IPS-20b (cell line): ENCODE data around the gene ATXN1.

Experiments used
- H3K27ac ChIP-seq: one replicate; pipeline ENCODE4 v1.5.1; 2013; ENCODE audit warnings: low read length
- H3K27me3 ChIP-seq: 2 replicates; pipeline ENCODE4 v1.6.1; 2013; ENCODE audit warnings: mild to moderate bottlenecking, low read length, inconsistent platforms; ENCODE audit not compliant: insufficient read depth
- H3K36me3 ChIP-seq: 2 replicates; pipeline ENCODE4 v1.6.1; 2013; ENCODE audit warnings: low read depth, mild to moderate bottlenecking, inconsistent platforms, low read length, moderate library complexity; ENCODE audit not compliant: insufficient read depth
- H3K4me1 ChIP-seq: 2 replicates; pipeline ENCODE4 v1.6.1; 2013; ENCODE audit warnings: mild to moderate bottlenecking, control low read depth, inconsistent platforms, low read length, moderate library complexity; ENCODE audit not compliant: insufficient read depth
- H3K4me3 ChIP-seq: 2 replicates; pipeline ENCODE4 v1.5.1; 2013; ENCODE audit warnings: mild to moderate bottlenecking, low read length, inconsistent platforms
- H3K9ac ChIP-seq: 2 replicates; pipeline ENCODE4 v1.6.1; 2013; ENCODE audit warnings: low read depth, mild to moderate bottlenecking, inconsistent platforms, low read length, moderate library complexity
- H3K9me3 ChIP-seq: 2 replicates; pipeline ENCODE4 v1.6.1; 2013; ENCODE audit warnings: mild to moderate bottlenecking, low read depth, low read length, inconsistent platforms; ENCODE audit not compliant: insufficient read depth

The ATXN1 gene

GRCh38 chr6:16576451-16577368, 184.6 kb downstream of the ATXN1 start:
- Histone ChIP-seq H3K27ac (no peak overlapping the region), H3K27me3 (no peaks in the 10 kb centered on the region), H3K36me3 (no peaks in the 10 kb centered on the region), H3K9ac (no peak overlapping the region), H3K4me3 (no peak overlapping the region), H3K9me3 (no peaks in the 10 kb centered on the region), H3K4me1 (no peaks in the 10 kb centered on the region)

GRCh38 chr6:16575655-16576054, 185.6 kb downstream of the ATXN1 start:
- no peaks in the 10 kb centered on the region for H3K9me3 ChIP-seq
- no peak overlapping the region for H3K9ac ChIP-seq
- H3K27me3 ChIP-seq = no peaks in the 10 kb centered on the region
- H3K4me1 ChIP-seq = no peaks in the 10 kb centered on the region
- H3K27ac ChIP-seq = no peak overlapping the region
- no peaks in the 10 kb centered on the region for H3K36me3 ChIP-seq
- no peak overlapping the region for H3K4me3 ChIP-seq

GRCh38 chr6:16572943-16573342, 188.3 kb downstream of the ATXN1 start:
- no peaks in the 10 kb centered on the region for H3K4me1 ChIP-seq

DNA sequence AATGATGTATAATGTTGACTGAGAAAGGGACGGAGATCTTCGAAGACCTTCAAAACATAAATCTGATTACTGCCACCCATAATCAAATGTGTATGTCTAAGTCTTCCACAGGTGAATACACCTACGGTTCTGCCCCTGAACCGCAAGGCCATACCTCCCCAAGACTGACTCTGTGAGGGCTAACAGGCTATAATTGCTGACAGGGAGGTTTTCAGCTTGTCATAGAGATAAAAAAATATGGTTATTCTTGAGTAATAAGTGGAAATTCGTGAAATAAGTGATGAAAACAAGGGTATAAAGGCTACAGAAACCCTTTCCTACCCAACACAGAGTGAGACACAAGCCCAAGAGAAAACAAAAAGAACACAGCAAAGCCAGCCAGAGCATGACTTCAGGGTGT, 188.9 kb downstream of the ATXN1 start:
- Histone ChIP-seq H3K4me3 (no peak overlapping the region), H3K9ac (no peak overlapping the region), H3K36me3 (no peaks in the 10 kb centered on the region), H3K9me3 (no peaks in the 10 kb centered on the region), H3K27ac (no peak overlapping the region), H3K4me1 (no peaks in the 10 kb centered on the region), H3K27me3 (no peaks in the 10 kb centered on the region)

More at GRCh38 chr6:16572943-16573342, 188.3 kb downstream of the ATXN1 start:
- Histone ChIP-seq H3K4me3 (no peak overlapping the region), H3K27ac (no peak overlapping the region), H3K9ac (no peak overlapping the region), H3K36me3 (no peaks in the 10 kb centered on the region), H3K27me3 (no peaks in the 10 kb centered on the region), H3K9me3 (no peaks in the 10 kb centered on the region)

GRCh38 chr6:16570946-16571345, 190.3 kb downstream of the ATXN1 start:
- no peaks in the 10 kb centered on the region for H3K9me3 ChIP-seq
- H3K27me3 ChIP-seq = no peaks in the 10 kb centered on the region
- no peak overlapping the region for H3K27ac ChIP-seq
- H3K9ac ChIP-seq = no peak overlapping the region
- no peaks in the 10 kb centered on the region for H3K36me3 ChIP-seq
- H3K4me1 ChIP-seq = no peaks in the 10 kb centered on the region
- H3K4me3 ChIP-seq = no peak overlapping the region

- Histone ChIP-seq H3K4me3 (no peak overlapping the region), H3K27ac (no peak overlapping the region), H3K36me3 (no peaks in the 10 kb centered on the region), H3K4me1 (no peaks in the 10 kb centered on the region), H3K9me3 (no peaks in the 10 kb centered on the region), H3K9ac (no peak overlapping the region), H3K27me3 (no peaks in the 10 kb centered on the region)
Observed at GRCh38 chr6:16570221-16570553, 191.1 kb downstream of the ATXN1 start.

GRCh38 chr6:16568128-16568527, 193.1 kb downstream of the ATXN1 start:
- Histone ChIP-seq H3K27me3 (no peaks in the 10 kb centered on the region), H3K9ac (no peak overlapping the region), H3K4me1 (no peaks in the 10 kb centered on the region), H3K36me3 (no peaks in the 10 kb centered on the region), H3K4me3 (no peak overlapping the region), H3K9me3 (no peaks in the 10 kb centered on the region), H3K27ac (no peak overlapping the region)

DNA sequence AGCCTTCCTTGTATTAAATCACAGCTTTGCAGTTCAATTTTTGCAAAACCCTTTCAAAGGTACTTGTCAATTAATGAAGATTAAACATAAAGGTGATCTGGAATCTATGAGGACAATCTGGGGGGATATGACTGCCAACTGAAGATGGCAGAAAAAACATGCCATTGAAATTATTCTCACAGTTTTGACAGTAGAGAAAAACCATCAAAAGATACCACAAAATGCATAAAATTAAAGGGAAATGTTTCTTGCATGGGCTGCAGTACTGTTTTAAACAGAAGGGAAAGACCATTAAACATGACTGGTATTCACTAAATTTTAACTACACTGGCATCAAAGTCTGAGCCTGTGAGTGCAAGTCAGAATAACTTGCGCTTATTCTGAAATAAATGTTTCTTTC, 194.2 kb downstream of the ATXN1 start:
- no peaks in the 10 kb centered on the region for H3K9me3 ChIP-seq
- no peaks in the 10 kb centered on the region for H3K4me1 ChIP-seq
- H3K27ac ChIP-seq = no peak overlapping the region

GRCh38 chr6:16564436-16564835, 196.8 kb downstream of the ATXN1 start:
- H3K4me3 ChIP-seq = no peak overlapping the region
- H3K27me3 ChIP-seq = no peaks in the 10 kb centered on the region
- no peak overlapping the region for H3K9ac ChIP-seq
- no peaks in the 10 kb centered on the region for H3K9me3 ChIP-seq
- no peak overlapping the region for H3K27ac ChIP-seq
- H3K36me3 ChIP-seq = no peaks in the 10 kb centered on the region
- peaks cover 4% of the 10 kb centered on the region; the same call in 1 of the 2 replicates for H3K4me1 ChIP-seq

More for the DNA sequence above, 194.2 kb downstream of the ATXN1 start:
- Histone ChIP-seq H3K9ac (no peak overlapping the region), H3K36me3 (no peaks in the 10 kb centered on the region), H3K4me3 (no peak overlapping the region), H3K27me3 (no peaks in the 10 kb centered on the region)

- no peaks in the 10 kb centered on the region for H3K27me3 ChIP-seq
- H3K9ac ChIP-seq = no peak overlapping the region
- no peaks in the 10 kb centered on the region for H3K36me3 ChIP-seq
- H3K27ac ChIP-seq = no peak overlapping the region
- H3K4me1 ChIP-seq = peaks cover 4% of the 10 kb centered on the region; the same call in 1 of the 2 replicates
- H3K4me3 ChIP-seq = no peak overlapping the region
- no peaks in the 10 kb centered on the region for H3K9me3 ChIP-seq
Observed at GRCh38 chr6:16563628-16564240, 197.5 kb downstream of the ATXN1 start.

DNA sequence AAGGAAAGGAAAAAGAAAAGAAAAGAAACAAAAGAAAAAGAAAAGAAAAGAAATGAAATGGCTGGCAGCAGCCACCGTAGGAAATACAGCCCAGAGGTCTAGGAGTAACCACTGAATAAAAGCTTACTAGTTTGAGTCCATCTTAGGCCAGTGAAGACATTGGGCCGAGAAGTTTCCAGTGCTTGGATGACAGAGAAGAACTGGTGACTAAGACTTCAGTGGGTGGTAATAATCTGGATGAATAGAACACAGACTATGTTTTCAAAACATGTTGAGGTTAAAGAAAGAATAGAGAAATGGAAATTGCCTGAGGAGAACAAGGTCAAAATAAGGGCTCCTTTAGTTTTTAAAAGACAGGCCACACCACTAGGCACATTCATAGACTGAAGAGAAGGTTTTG, 198.8 kb downstream of the ATXN1 start:
- Histone ChIP-seq H3K9ac (no peak overlapping the region), H3K36me3 (no peaks in the 10 kb centered on the region), H3K27me3 (no peaks in the 10 kb centered on the region), H3K4me1 (peaks cover 4% of the 10 kb centered on the region; the same call in 1 of the 2 replicates), H3K4me3 (no peak overlapping the region), H3K27ac (no peak overlapping the region), H3K9me3 (no peaks in the 10 kb centered on the region)

DNA sequence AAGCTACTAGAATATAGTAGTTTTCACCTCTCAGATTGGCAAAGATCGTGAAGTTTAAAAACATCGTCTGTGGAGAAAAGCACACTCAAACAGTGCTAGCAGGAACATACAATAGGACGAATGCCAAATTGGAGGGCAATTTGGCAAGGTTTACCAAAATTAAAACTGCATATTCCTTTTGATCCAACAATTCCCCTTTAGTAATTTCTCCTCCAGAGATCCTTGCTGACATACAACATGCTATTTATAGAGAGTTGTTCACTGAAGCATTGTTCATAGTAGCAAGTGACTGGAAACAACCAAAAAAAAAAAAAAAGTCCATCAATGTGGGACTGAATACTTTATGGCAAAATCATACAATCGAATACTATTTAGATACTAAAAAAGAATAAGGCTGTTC, 202.2 kb downstream of the ATXN1 start:
- Histone ChIP-seq H3K27ac (no peak overlapping the region), H3K4me3 (no peak overlapping the region), H3K9me3 (no peaks in the 10 kb centered on the region), H3K9ac (no peak overlapping the region), H3K27me3 (no peaks in the 10 kb centered on the region), H3K36me3 (no peaks in the 10 kb centered on the region), H3K4me1 (peaks cover 4% of the 10 kb centered on the region; the same call in 1 of the 2 replicates)
